SW480 (cell line): ENCODE results near the gene METTL26.

Experiments used
- DNase-seq: peaks from one replicate; pipeline ENCODE4 v3.0.0-alpha.2; 2016; ENCODE audit warnings: low spot score

METTL26 gene

GRCh38 chr16:674968-675883, 39.1 kb upstream of the METTL26 start, which contains the start of gene RHBDL1:
Gene RHBDL1 (plus strand): TSS chr16:675671. CDS start chr16:675791, 120 bp downstream.
- DNase-seq: no peak

- DNase-seq: no peak
Observed at GRCh38 chr16:674214-674881, 38.2 kb upstream of the METTL26 start.

DNA sequence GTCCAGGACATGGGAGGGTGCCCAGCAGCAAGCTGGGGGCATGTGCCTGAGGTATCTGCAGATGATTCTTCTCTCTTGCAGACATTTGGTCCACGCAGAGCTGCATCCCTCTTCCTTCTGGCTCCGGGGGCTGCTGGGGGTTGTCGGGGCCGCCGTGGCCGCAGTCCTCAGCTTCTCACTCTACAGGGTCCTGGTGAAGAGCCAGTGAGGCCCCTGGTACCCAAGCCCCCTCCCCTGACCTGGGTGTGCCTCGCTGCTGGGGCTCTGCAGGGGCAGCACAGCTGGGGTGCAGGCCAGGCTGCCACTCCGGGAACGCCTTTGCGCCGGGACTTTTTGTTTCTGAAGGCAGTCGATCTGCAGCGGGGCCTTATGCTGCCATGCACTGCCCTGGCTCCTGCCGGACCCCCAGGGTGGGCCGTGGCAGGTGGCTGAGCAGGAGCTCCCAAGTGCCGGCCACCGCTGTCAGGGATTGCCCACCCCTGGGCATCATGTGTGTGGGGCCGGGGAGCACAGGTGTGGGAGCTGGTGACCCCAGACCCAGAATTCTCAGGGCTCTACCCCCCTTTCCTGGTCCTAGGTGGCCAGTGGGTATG, 37.4 kb upstream of the METTL26 start:
- no peak for DNase-seq

GRCh38 chr16:672851-673250, 36.7 kb upstream of the METTL26 start:
- DNase-seq: no peak

DNA sequence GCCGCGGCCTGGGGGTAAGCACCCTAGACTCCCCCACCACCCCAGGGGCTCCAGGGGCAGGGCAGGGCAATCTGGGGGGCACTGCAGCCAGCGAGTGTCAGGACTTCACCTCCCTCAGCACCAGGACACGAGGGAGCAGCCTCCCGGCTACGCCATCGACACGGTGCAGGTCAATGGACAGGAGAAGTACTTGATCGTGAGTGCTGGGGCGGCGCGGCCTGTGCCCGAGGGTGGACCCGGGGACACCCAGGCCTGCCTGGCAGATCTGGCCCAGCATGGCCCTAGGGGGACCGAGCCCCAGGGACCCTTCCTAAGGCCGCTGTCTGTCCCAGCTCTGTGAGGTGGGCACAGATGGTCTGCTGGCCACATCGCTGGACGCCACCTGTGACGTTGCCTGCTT, 36.3 kb upstream of the METTL26 start:
- DNase-seq: no peak

- DNase-seq: no peak
Observed at GRCh38 chr16:671353-672131, 35.4 kb upstream of the METTL26 start.

DNA sequence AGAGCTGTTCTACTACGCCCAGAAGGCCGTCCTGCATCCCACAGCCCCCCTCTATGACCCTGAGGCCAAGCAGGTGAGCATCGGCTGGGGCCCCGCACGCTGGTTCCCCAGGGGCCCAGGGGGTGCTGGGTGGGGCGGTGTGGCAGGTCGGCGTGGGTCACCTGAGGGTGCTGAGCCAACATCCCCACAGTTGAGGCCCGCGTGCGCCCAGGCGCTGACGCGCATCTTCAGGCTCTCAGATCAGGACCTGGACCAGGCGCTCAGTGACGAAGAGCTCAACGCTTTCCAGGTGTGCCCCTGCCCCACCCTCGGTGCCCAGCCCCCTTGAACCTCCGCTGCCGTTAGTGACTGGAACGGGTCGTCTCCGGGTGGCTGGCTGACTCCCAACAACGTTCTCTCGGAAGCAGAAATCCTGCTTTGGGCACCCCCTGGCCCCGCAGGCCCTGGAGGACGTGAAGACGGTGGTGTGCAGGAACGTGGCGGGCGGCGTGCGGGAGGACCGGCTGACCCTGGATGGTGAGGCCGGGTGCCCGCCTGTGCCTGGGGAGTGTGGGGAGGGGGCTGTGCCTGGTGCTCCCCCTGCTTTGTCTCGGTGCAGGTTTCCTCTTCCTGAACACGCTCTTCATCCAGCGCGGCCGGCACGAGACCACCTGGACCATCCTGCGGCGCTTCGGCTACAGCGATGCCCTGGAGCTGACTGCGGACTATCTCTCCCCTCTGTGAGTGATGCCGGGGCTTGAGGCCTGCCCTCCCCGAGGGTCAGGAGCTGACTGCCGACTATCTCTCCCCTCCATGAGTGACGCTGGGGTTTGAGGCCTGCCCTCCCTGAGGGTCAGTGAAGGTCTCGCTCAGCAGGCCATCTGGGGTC, 34.6 kb upstream of the METTL26 start:
- DNase-seq: no peak

GRCh38 chr16:669666-670065, 33.6 kb upstream of the METTL26 start:
- DNase-seq: no peak

- DNase-seq: no peak
Observed at GRCh38 chr16:668519-669171, 32.5 kb upstream of the METTL26 start.

DNA sequence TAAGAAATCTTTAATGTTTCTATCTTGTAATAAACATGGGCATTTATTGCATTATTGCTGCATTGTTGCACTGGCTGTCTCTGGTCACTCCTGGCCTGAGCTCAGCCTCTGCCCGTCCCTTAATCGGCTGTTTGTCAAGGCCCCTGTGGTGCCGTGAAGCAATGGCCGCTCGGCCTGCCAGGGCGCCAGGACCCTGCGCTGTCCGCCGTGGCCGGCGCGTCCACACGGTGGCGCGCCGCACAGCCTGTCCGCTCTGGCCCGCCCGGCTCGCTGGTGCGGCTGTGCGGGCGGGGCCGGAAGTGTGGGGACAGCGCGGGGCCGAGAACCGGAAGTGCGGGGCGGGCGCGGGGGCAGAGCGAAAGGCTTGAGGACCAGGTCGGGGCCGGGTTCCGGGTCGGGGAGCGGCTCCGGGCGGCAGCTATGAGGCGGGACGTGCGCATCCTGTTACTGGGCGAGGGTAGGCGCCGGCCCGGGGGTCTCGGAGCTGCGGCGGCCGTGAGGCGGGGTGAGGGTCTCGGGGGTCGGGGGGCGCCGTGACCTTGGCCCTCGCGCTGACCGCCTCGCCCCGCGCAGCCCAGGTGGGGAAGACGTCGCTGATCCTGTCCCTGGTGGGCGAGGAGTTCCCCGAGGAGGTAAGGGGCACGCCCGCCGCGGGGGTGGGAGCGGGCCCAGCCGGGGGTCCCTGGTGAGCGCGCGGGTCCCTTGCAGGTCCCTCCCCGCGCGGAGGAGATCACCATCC, 31.8 kb upstream of the METTL26 start, which contains the start of gene RHOT2:
RHOT2 (plus strand) TSS at position 353 of the 739 bp plus-strand sequence; CDS start at position 421, 68 bp downstream.
- peak; percentile 87 for DNase-seq

DNA sequence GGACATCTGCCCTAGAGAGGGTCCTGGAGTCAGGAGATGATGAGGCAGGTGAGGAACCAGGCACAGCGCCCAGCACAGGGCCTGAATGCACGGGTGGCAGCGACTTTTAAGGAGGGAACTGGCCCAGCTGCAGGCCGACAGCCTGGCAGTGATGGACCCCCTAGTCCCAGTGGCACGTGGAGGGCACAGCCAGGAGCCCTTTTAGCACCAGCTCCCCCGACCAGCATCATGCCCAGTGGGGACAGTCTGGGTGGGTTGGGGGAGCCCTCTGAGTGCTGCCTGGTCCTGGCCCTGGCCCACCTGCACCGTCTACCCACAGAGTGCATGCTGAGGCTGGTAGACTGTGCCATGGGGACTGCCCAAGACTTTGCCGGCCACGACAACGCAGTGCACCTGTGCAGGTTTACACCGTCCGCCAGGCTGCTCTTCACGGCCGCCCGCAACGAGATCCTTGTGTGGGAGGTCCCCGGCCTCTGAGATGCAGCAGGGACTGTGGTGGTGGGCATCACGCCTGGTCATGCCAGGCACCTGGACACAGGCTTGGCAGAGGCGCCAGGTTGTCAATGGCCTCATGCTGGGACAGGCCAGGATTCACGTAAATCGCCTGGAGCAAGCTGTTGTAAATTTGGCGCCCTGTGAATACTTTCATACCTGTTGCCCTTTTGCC, 31.1 kb upstream of the METTL26 start:
- no peak for DNase-seq

GRCh38 chr16:666572-666971, 30.5 kb upstream of the METTL26 start:
- DNase-seq: no peak

DNA sequence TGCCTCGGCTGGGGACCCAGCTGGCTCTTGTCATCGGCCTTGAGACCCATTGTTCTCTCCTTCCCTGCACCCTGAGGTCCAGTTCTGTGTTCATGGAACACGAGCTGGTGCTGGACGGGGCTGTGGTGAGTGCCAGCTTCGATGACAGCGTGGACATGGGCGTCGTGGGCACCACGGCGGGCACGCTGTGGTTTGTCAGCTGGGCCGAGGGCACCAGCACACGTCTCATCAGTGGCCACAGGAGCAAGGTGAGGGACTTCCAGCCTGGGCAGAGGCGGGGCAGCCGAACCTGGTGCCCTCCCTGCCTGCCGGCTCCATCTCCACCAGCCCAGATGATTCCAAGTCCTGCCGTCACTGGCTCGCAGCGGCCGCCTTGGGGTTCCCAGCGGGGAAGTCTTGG, 26.5 kb upstream of the METTL26 start:
- DNase-seq: no peak

- DNase-seq: no peak
Observed at GRCh38 chr16:662095-662494, 26.0 kb upstream of the METTL26 start.

DNA sequence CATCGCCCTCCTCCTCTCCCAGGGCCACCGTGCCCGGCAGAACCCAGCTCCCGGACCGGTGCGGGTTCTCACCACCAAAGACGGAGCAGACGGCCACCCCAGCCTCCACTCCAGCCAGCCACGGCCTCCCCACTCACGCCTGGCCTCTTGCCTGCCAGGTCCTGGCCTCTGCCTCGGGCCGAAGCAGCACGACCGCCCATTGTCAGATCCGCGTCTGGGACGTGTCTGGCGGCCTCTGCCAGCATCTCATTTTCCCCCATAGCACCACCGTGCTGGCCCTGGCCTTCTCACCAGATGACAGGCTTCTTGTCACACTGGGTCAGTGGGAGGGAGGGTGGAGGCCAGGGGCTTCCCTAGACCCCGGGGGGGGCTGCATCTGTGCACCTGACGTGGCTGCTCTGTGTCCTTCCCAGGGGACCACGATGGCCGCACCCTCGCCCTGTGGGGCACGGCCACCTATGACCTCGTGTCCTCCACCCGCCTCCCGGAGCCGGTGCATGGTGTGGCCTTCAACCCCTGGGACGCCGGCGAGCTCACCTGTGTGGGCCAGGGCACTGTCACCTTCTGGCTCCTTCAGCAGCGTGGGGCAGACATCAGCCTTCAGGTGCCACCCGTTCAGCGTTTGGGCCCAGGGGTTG, 25.2 kb upstream of the METTL26 start:
- no peak for DNase-seq

GRCh38 chr16:660459-661183, 24.5 kb upstream of the METTL26 start:
- peak; percentile 58 for DNase-seq

- DNase-seq: no peak
Observed at GRCh38 chr16:660132-660458, 24.0 kb upstream of the METTL26 start.

DNA sequence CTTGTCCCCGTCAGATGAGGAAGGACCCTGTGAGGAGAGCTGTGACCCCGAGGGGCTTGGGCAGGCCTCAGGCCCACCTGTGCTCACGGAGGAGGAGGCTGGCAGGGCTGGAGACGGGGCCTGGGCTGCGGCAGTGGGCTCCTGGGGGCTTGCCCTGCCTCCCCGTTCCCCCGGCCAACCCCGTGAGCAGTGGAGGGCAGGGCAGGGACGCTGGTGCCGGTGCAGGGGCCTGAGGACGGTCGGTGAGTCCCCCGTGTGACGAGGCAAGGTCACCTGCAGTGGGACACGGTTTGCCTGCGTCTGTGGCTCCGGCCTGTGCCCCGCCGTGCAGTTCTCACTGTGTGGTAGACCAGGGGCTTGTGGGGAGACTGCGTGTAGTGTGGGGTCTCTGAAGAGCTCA, 23.5 kb upstream of the METTL26 start:
- DNase-seq: no peak
